ENCODE measurements around the gene CYTH1. TPM values are rescaled to one million over a fixed set of nuclear protein-coding genes. Genes with fewer than 3 reads are reported as not detected.

The CYTH1 gene
- total RNA-seq, 1 experiment from 2014 or later: 40.3 TPM

GRCh38 chr17:78817123-78817522 is 35.0 kb upstream of the CYTH1 start:
- Histone ChIP-seq H3K79me2 (ENCODE audit: low read depth) (no peaks in the 10 kb centered on the region), H3F3A (ENCODE audit: insufficient read depth, low read depth) (no peaks in the 10 kb centered on the region), H3K4me1 (replicated peaks; ENCODE audit: insufficient read depth) (no peaks in the 10 kb centered on the region), H2AFZ (no peak overlapping the region), H3K27me3 (ENCODE audit: insufficient read depth, low read depth) (no peaks in the 10 kb centered on the region), H3K4me2 (no peak overlapping the region), H3K36me3 (ENCODE audit: low read depth) (peaks cover 13% of the 10 kb centered on the region; the same call in 1 of the 2 replicates), H4K20me1 (ENCODE audit: insufficient read depth) (no peaks in the 10 kb centered on the region), H3K27ac (no peak overlapping the region), H3K9me2 (ENCODE audit: insufficient read depth) (no peaks in the 10 kb centered on the region), H3K4me3 (no peak overlapping the region), H3K9me3 (ENCODE audit: insufficient read depth, low read depth) (no peaks in the 10 kb centered on the region)
- DNase-seq: no peak
- intact Hi-C loops (cut with micrococcal nuclease; ENCODE audit: unreplicated experiment): no loop called here
- ChIA-PET CTCF (no interaction called here), POLR2A (ENCODE audit: unreplicated experiment) (no interaction called here)
- TF ChIP-seq EZH2 (IDR thresholded peaks at IDR 0.05; ENCODE audit: low read depth) (no peak), CTCF (conservative IDR thresholded peaks at IDR 0.05) (no peak)
- no TSS peak for BruUV-seq (replicated peaks)

- intact Hi-C loops (cut with micrococcal nuclease; ENCODE audit: unreplicated experiment): no loop called here
- Histone ChIP-seq H3K9me2 (ENCODE audit: insufficient read depth) (no peaks in the 10 kb centered on the region), H3K36me3 (ENCODE audit: low read depth) (peaks cover 13% of the 10 kb centered on the region), H3K27me3 (ENCODE audit: insufficient read depth, low read depth) (no peaks in the 10 kb centered on the region), H2AFZ (no peak overlapping the region), H4K20me1 (ENCODE audit: insufficient read depth) (no peaks in the 10 kb centered on the region), H3K9me3 (ENCODE audit: insufficient read depth, low read depth) (no peaks in the 10 kb centered on the region), H3K4me3 (no peak overlapping the region), H3K27ac (no peak overlapping the region), H3K4me1 (replicated peaks; ENCODE audit: insufficient read depth) (no peaks in the 10 kb centered on the region), H3K4me2 (no peak overlapping the region), H3F3A (ENCODE audit: insufficient read depth, low read depth) (no peaks in the 10 kb centered on the region), H3K79me2 (ENCODE audit: low read depth) (no peaks in the 10 kb centered on the region)
- CTCF ChIA-PET: interaction anchor here (0.6 kb wide), 1 partner anchor 400 kb away, joined by 7 read pairs; no protein-coding TSS in a partner anchor
- BruUV-seq (replicated peaks): no TSS peak
- POLR2A ChIA-PET (ENCODE audit: unreplicated experiment): no interaction called here
- no peak for TF ChIP-seq EZH2 (IDR thresholded peaks at IDR 0.05; ENCODE audit: low read depth)
- no peak for TF ChIP-seq CTCF (conservative IDR thresholded peaks at IDR 0.05)
- DNase-seq: no peak
Observed at GRCh38 chr17:78815696-78816095, 33.6 kb upstream of the CYTH1 start.

GRCh38 chr17:78812855-78813254 is 30.8 kb upstream of the CYTH1 start:
- BruUV-seq (replicated peaks): no TSS peak
- Histone ChIP-seq H3K9me2 (ENCODE audit: insufficient read depth) (no peaks in the 10 kb centered on the region), H2AFZ (no peak overlapping the region), H3K9me3 (ENCODE audit: insufficient read depth, low read depth) (no peaks in the 10 kb centered on the region), H3F3A (ENCODE audit: insufficient read depth, low read depth) (no peaks in the 10 kb centered on the region), H3K27ac (no peak overlapping the region), H4K20me1 (ENCODE audit: insufficient read depth) (no peaks in the 10 kb centered on the region), H3K4me1 (replicated peaks; ENCODE audit: insufficient read depth) (no peaks in the 10 kb centered on the region), H3K79me2 (ENCODE audit: low read depth) (no peaks in the 10 kb centered on the region), H3K4me3 (no peak overlapping the region), H3K36me3 (ENCODE audit: low read depth) (peaks cover 10% of the 10 kb centered on the region), H3K27me3 (ENCODE audit: insufficient read depth, low read depth) (no peaks in the 10 kb centered on the region), H3K4me2 (no peak overlapping the region)
- POLR2A ChIA-PET (ENCODE audit: unreplicated experiment): no interaction called here
- no peak for TF ChIP-seq EZH2 (IDR thresholded peaks at IDR 0.05; ENCODE audit: low read depth)
- no peak for TF ChIP-seq CTCF (conservative IDR thresholded peaks at IDR 0.05)
- no peak for DNase-seq
- intact Hi-C loops (cut with micrococcal nuclease; ENCODE audit: unreplicated experiment): no loop called here
- CTCF ChIA-PET: no interaction called here
